ENCODE data around the gene ENAM.

GRCh38 chr4:70676554-70677090 is 48.1 kb downstream of the ENAM start:
- TF ChIP-seq, protein P1, sequence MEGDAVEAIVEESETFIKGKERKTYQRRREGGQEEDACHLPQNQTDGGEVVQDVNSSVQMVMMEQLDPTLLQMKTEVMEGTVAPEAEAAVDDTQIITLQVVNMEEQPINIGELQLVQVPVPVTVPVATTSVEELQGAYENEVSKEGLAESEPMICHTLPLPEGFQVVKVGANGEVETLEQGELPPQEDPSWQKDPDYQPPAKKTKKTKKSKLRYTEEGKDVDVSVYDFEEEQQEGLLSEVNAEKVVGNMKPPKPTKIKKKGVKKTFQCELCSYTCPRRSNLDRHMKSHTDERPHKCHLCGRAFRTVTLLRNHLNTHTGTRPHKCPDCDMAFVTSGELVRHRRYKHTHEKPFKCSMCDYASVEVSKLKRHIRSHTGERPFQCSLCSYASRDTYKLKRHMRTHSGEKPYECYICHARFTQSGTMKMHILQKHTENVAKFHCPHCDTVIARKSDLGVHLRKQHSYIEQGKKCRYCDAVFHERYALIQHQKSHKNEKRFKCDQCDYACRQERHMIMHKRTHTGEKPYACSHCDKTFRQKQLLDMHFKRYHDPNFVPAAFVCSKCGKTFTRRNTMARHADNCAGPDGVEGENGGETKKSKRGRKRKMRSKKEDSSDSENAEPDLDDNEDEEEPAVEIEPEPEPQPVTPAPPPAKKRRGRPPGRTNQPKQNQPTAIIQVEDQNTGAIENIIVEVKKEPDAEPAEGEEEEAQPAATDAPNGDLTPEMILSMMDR (conservative IDR thresholded peaks at IDR 0.05; ENCODE audit: low read length), result no peak
- TF ChIP-seq EZH2phosphoT487 (IDR thresholded peaks at IDR 0.05; ENCODE audit: borderline replicate concordance), result no peak
